Hematopoietic multipotent progenitor cell treated with erythropoietin and hydrocortisone succinate and interleukin-3 and kit ligand, for 17 days (in vitro differentiated cells): ENCODE data around the gene ZNF573.

Source experiments
- DNase-seq: peaks from one replicate; pipeline ENCODE4 v3.0.0-alpha.2; 2015; ENCODE audit warnings: low spot score

ZNF573 gene

DNA sequence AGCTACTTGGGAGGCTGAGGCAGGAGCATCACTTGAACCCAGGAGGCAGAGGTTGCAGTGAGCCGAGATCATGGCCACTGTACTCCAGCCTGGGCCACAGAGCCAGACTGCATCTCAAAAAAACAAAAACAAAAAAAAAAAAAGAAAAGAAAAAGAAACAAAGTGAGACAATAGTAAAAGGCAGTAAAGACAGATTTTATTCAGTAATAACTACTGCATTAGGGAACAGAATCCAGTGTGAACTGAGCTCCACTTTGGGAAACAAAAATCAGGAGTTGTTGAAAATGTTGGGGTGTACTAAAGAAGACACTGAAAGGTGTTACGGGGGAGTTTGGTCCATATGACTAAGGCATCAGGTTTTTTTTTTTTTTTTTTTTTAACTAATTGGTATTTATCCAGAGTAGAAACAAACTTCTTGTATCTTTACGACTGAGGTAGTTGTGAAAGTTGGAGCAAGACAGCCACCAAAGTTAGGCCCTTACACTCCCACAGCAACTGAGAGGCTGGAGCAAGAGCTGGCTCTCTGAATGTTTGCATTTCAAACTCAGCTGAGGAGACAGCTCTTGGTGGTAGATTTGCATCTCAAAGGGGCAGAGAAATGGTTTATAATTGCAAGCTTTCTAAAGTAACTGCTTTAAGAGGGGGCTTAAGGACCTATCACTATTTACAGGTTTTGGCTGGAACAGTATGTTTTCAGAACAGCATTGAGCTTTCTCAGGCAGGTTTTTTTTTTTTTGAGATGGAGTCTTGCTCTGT is 84.1 kb downstream of the ZNF573 start:
- DNase-seq = no peak

DNA sequence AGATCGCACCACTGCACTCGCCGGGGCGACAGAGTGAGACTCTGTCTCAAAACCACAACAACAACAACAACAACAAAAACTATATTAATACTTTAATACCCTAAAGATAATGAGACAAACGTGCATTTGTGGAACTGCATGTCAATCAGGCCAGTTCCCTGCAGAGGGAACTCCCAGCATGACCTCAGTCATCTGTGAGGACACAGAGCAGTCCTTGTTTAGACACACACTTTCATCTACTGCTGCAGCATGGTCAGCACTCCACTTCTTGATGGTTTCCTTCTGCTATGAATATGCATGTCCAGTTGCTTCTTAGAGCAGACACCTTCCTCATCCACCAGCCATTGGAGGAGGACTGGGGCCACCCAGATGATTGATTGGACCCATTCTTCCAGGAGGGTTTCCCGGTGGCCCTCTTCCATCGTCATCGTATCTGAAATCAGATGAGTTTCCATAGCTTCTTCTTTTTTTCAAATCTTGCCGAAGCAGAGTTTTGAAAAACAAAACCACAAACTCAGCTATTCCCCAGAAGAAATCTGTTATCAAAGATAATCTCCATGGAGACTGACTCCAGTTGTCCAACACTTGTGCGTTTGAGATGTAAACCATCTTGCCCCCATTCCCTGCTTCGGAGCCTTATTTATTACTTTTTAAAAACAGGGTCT is 86.3 kb downstream of the ZNF573 start:
- no peak for DNase-seq

DNA sequence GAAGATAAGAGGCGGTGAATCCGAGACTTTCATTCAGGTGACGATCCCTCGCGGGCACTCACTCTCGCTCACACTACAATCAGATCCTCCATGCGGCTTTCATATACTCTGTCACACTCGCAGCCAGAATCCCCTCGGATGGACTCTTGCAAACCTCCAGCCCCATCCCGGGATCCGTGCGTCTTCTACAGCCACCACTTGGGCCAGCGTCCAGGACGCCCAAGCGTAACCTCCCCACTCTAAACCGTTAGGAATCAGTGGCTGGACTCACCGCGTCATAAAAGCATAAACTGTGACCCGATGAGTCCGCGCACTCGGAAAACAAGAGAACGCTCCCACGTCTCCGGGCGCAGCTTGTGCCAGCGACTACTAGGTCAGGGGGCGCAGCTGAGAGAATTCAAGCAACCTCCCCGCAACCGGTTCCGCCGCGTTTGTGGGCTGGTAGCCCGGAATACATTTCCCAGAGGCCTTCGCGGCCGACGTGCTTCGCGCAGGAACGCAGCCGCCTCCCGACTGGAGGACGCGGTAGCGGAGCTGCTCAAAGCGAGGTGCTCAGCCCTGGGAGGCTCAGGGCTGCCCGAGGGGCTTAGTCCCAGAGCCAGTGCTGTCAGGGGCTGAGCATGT is 87.4 kb downstream of the ZNF573 start:
- no peak for DNase-seq
